ENCODE measurements around the gene GPR180. TPM values are rescaled to one million over a fixed set of nuclear protein-coding genes. Genes with fewer than 3 reads are reported as not detected.

GPR180 gene
- total and polyA plus RNA-seq, 8 donors: 5.8 to 10.4 (median 7.7) TPM

GRCh38 chr13:94656766-94657165, 55.1 kb downstream of the GPR180 start:
- DNase-seq: no peak
- Histone ChIP-seq H3K4me3 (no peak overlapping the region), H3K9me3 (no peaks in the 10 kb centered on the region), H3K27ac (no peak overlapping the region), H3K27me3 (peaks cover 6 to 9% of the 10 kb centered on the region in 2 donors), H3K4me1 (no peaks in the 10 kb centered on the region), H3K36me3 (no peaks in the 10 kb centered on the region)
- no peak for TF ChIP-seq CTCF (IDR thresholded peaks at IDR 0.05)
- peak; percentile 48 for ATAC-seq
- intact Hi-C loops (cut with DNase I): no loop called here

GRCh38 chr13:94657167-94657566, 55.5 kb downstream of the GPR180 start:
- Histone ChIP-seq H3K27me3 (peaks cover 10 to 13% of the 10 kb centered on the region in 2 donors), H3K4me3 (no peak overlapping the region), H3K36me3 (no peaks in the 10 kb centered on the region), H3K4me1 (no peaks in the 10 kb centered on the region), H3K9me3 (no peaks in the 10 kb centered on the region), H3K27ac (no peak overlapping the region)
- DNase-seq (no peak), ATAC-seq (no peak)
- intact Hi-C loops (cut with DNase I): no loop called here
- no peak for TF ChIP-seq CTCF (IDR thresholded peaks at IDR 0.05)

- Histone ChIP-seq H3K4me1 (no peaks in the 10 kb centered on the region), H3K27ac (no peak overlapping the region), H3K4me3 (no peak overlapping the region), H3K27me3 (peaks cover 29 to 31% of the 10 kb centered on the region in 2 donors), H3K9me3 (no peaks in the 10 kb centered on the region), H3K36me3 (no peaks in the 10 kb centered on the region)
- DNase-seq: no peak
- intact Hi-C loops (cut with DNase I): no loop called here
- no peak for TF ChIP-seq CTCF (IDR thresholded peaks at IDR 0.05)
- peak; percentile 33 for ATAC-seq
Observed at GRCh38 chr13:94658926-94659597, 57.4 kb downstream of the GPR180 start.

- H3K4me3 ChIP-seq: no peak overlapping the region
- no peaks in the 10 kb centered on the region for H3K4me1 ChIP-seq
- peaks cover 29 to 36% of the 10 kb centered on the region in 2 donors for H3K27me3 ChIP-seq
- no peaks in the 10 kb centered on the region for H3K36me3 ChIP-seq
- no peak for TF ChIP-seq CTCF (IDR thresholded peaks at IDR 0.05)
- H3K9me3 ChIP-seq: no peaks in the 10 kb centered on the region
- no peak overlapping the region for H3K27ac ChIP-seq
- DNase-seq (no peak), ATAC-seq (no peak)
- intact Hi-C loops (cut with DNase I): no loop called here
Observed at GRCh38 chr13:94659598-94659946, 57.9 kb downstream of the GPR180 start.

GRCh38 chr13:94660695-94661326, 59.2 kb downstream of the GPR180 start:
- ATAC-seq (no peak), DNase-seq (peak in 1 of 4 donors; percentile 46)
- Histone ChIP-seq H3K4me3 (no peak overlapping the region), H3K27ac (no peak overlapping the region), H3K36me3 (no peaks in the 10 kb centered on the region), H3K4me1 (no peaks in the 10 kb centered on the region), H3K27me3 (peaks cover 29 to 44% of the 10 kb centered on the region in 2 donors), H3K9me3 (no peaks in the 10 kb centered on the region)
- intact Hi-C loops (cut with DNase I): no loop called here
- TF ChIP-seq CTCF (IDR thresholded peaks at IDR 0.05): peak in 1 of 2 donors; percentile 11
